MM.1S (cell line): ENCODE measurements around the gene NEFH.

Experiments
- DNase-seq: peaks from one replicate; pipeline ENCODE4 v3.0.0-alpha.2; 2015
- H2AFZ ChIP-seq: fragments of 300-600 bp; sonication (generic); 2 replicates; pipeline ENCODE4 v1.6.0; 2016; ENCODE audit warnings: antibody characterized with exemption, low read length
- H3F3A ChIP-seq: fragments of 300-600 bp; sonication (generic); 2 replicates; pipeline ENCODE4 v1.6.1; 2016; ENCODE audit warnings: mild to moderate bottlenecking, antibody characterized with exemption, low read length, moderate library complexity, mixed read lengths; ENCODE audit not compliant: insufficient read depth
- H3K27ac ChIP-seq: fragments of 300-600 bp; sonication (generic); 2 replicates; pipeline ENCODE4 v1.5.1; 2016; ENCODE audit warnings: mild to moderate bottlenecking, low read length
- H3K27me3 ChIP-seq: fragments of 300-600 bp; sonication (generic); replicated peaks from 2 replicates; pipeline ENCODE4 v1.6.0; 2016; ENCODE audit warnings: low read length; ENCODE audit not compliant: insufficient read depth
- H3K36me3 ChIP-seq: fragments of 300-600 bp; sonication (generic); replicated peaks from 2 replicates; pipeline ENCODE4 v1.6.1; 2016; ENCODE audit warnings: mild to moderate bottlenecking, low read length, mixed read lengths; ENCODE audit not compliant: insufficient read depth
- H3K4me1 ChIP-seq: fragments of 300-600 bp; sonication (generic); 2 replicates; pipeline ENCODE4 v1.6.1; 2016; ENCODE audit warnings: low read length, mixed read lengths
- H3K4me2 ChIP-seq: fragments of 300-600 bp; sonication (generic); 2 replicates; pipeline ENCODE4 v1.6.0; 2016; ENCODE audit warnings: low read depth, low read length
- H3K4me3 ChIP-seq: fragments of 300-600 bp; sonication (generic); 2 replicates; pipeline ENCODE4 v1.5.1; 2016; ENCODE audit warnings: low read length, mixed read lengths
- H3K79me2 ChIP-seq: fragments of 300-600 bp; sonication (generic); 2 replicates; pipeline ENCODE4 v1.6.1; 2016; ENCODE audit warnings: mixed run types, low read length, mixed read lengths
- H3K9ac ChIP-seq: fragments of 300-600 bp; sonication (generic); 2 replicates; pipeline ENCODE4 v1.6.1; 2016; ENCODE audit warnings: low read length, mixed read lengths
- H3K9me2 ChIP-seq: fragments of 300-600 bp; sonication (generic); replicated peaks from 2 replicates; pipeline ENCODE4 v1.6.1; 2016; ENCODE audit warnings: mild to moderate bottlenecking, low read length, mixed read lengths; ENCODE audit not compliant: insufficient read depth
- H3K9me3 ChIP-seq: fragments of 300-600 bp; sonication (generic); replicated peaks from 2 replicates; pipeline ENCODE4 v1.6.1; 2016; ENCODE audit warnings: mild to moderate bottlenecking, low read length, mixed read lengths; ENCODE audit not compliant: insufficient read depth
- H4K20me1 ChIP-seq: fragments of 300-600 bp; sonication (generic); 2 replicates; pipeline ENCODE4 v1.6.1; 2016; ENCODE audit warnings: mild to moderate bottlenecking, low read length, moderate library complexity, mixed read lengths; ENCODE audit not compliant: insufficient read depth
- CTCF ChIP-seq: fragments of 300-600 bp; sonication (generic); IDR thresholded peaks from 2 replicates; pipeline ENCODE4 v1.5.1; 2016; ENCODE audit warnings: antibody characterized with exemption, low read length, mixed read lengths
- EZH2 ChIP-seq: fragments of 300-600 bp; sonication (generic); optimal IDR thresholded peaks from 2 replicates; pipeline ENCODE3; 2017; ENCODE audit warnings: low read depth, mild to moderate bottlenecking, antibody characterized with exemption, low read length, mixed read lengths
- EZH2phosphoT487 ChIP-seq: fragments of 300-600 bp; sonication (generic); IDR thresholded peaks from 2 replicates; pipeline ENCODE4 v1.6.1; 2018; ENCODE audit warnings: antibody characterized with exemption, low read length

NEFH gene

GRCh38 chr22:29451863-29452262 lies 28.2 kb upstream of the NEFH start:
- H3K9me3 ChIP-seq: no peaks in the 10 kb centered on the region
- H3K4me3 ChIP-seq: no peak overlapping the region
- H3K36me3 ChIP-seq: no peaks in the 10 kb centered on the region
- no peaks in the 10 kb centered on the region for H3K4me1 ChIP-seq
- H2AFZ ChIP-seq: no peak overlapping the region
- no peaks in the 10 kb centered on the region for H3K27me3 ChIP-seq
- no peak for DNase-seq
- H3F3A ChIP-seq: no peaks in the 10 kb centered on the region
- no peaks in the 10 kb centered on the region for H3K79me2 ChIP-seq
- no peaks in the 10 kb centered on the region for H3K9me2 ChIP-seq
- no peak overlapping the region for H3K9ac ChIP-seq
- no peak for TF ChIP-seq EZH2
- TF ChIP-seq EZH2phosphoT487: no peak
- no peak for TF ChIP-seq CTCF
- H4K20me1 ChIP-seq: no peaks in the 10 kb centered on the region
- no peak overlapping the region for H3K4me2 ChIP-seq
- no peak overlapping the region for H3K27ac ChIP-seq

- Histone ChIP-seq H3K27ac (no peak overlapping the region), H3K27me3 (no peaks in the 10 kb centered on the region), H2AFZ (no peak overlapping the region), H3K36me3 (no peaks in the 10 kb centered on the region), H3K4me1 (no peaks in the 10 kb centered on the region), H3K79me2 (no peaks in the 10 kb centered on the region), H3K9ac (no peak overlapping the region), H4K20me1 (no peaks in the 10 kb centered on the region), H3K9me2 (no peaks in the 10 kb centered on the region), H3K9me3 (no peaks in the 10 kb centered on the region), H3F3A (no peaks in the 10 kb centered on the region), H3K4me2 (no peak overlapping the region), H3K4me3 (no peak overlapping the region)
- no peak for DNase-seq
- TF ChIP-seq EZH2 (no peak), CTCF (no peak), EZH2phosphoT487 (no peak)
Observed at GRCh38 chr22:29454276-29454675, 25.7 kb upstream of the NEFH start.

- H3K4me3 ChIP-seq: no peak overlapping the region
- DNase-seq: no peak
- H3K79me2 ChIP-seq: no peaks in the 10 kb centered on the region
- H3K9me2 ChIP-seq: no peaks in the 10 kb centered on the region
- TF ChIP-seq EZH2phosphoT487 (no peak), CTCF (no peak), EZH2 (no peak)
- no peaks in the 10 kb centered on the region for H3K9me3 ChIP-seq
- H3K27ac ChIP-seq: no peak overlapping the region
- no peak overlapping the region for H3K4me2 ChIP-seq
- no peaks in the 10 kb centered on the region for H3K27me3 ChIP-seq
- no peak overlapping the region for H3K9ac ChIP-seq
- H3F3A ChIP-seq: no peaks in the 10 kb centered on the region
- H2AFZ ChIP-seq: no peak overlapping the region
- H4K20me1 ChIP-seq: no peaks in the 10 kb centered on the region
- H3K4me1 ChIP-seq: no peaks in the 10 kb centered on the region
- H3K36me3 ChIP-seq: no peaks in the 10 kb centered on the region
Observed at GRCh38 chr22:29456211-29456671, 23.8 kb upstream of the NEFH start.
